GM21786 (cell line): ENCODE results near the gene HEATR5B.
"Not testable (repeated sequence)": the region's sequence is repeated elsewhere in the genome, so short reads cannot be mapped to it uniquely, and the experiment has no call there.

ENCODE experiments used
- ATAC-seq: cut with Tn5 transposase; IDR thresholded peaks from one replicate; pipeline ENCODE4 v1.9.1; 2021; ENCODE audit not compliant: unreplicated experiment

The HEATR5B gene

GRCh38 chr2:36988008-36988407 lies 96.2 kb downstream of the HEATR5B start:
- no peak for ATAC-seq

- ATAC-seq: no peak
Measured at GRCh38 chr2:36982467-36982866, 101.7 kb downstream of the HEATR5B start.

GRCh38 chr2:36981911-36982310 lies 102.3 kb downstream of the HEATR5B start:
- ATAC-seq: no peak

GRCh38 chr2:36979007-36979406 lies 105.2 kb downstream of the HEATR5B start:
- ATAC-seq: not testable (repeated sequence)

- no peak for ATAC-seq
Measured at GRCh38 chr2:36976065-36976464, 108.1 kb downstream of the HEATR5B start.

- no peak for ATAC-seq
Measured at GRCh38 chr2:36975306-36975705, 108.9 kb downstream of the HEATR5B start.

- ATAC-seq: no peak
Measured at GRCh38 chr2:36973320-36973719, 110.9 kb downstream of the HEATR5B start.

GRCh38 chr2:36971990-36972389 lies 112.2 kb downstream of the HEATR5B start:
- ATAC-seq: no peak

- ATAC-seq: no peak
Measured at GRCh38 chr2:36967236-36967876, 116.8 kb downstream of the HEATR5B start.

GRCh38 chr2:36966370-36967235 lies 117.6 kb downstream of the HEATR5B start, which contains the start of gene STRN:
STRN (minus strand) TSS chr2:36966536; CDS start chr2:36966463, 73 bp downstream.
- peak; percentile 96 for ATAC-seq

GRCh38 chr2:36965751-36966369 lies 118.3 kb downstream of the HEATR5B start:
- ATAC-seq: peak; percentile 22

- no peak for ATAC-seq
Measured at GRCh38 chr2:36965206-36965605, 119.0 kb downstream of the HEATR5B start.

- ATAC-seq: no peak
Measured at GRCh38 chr2:36964496-36965058, 119.6 kb downstream of the HEATR5B start.

GRCh38 chr2:36963734-36964133 lies 120.4 kb downstream of the HEATR5B start:
- no peak for ATAC-seq

- no peak for ATAC-seq
Measured at GRCh38 chr2:36963106-36963505, 121.1 kb downstream of the HEATR5B start.

- no peak for ATAC-seq
Measured at GRCh38 chr2:36960773-36961172, 123.4 kb downstream of the HEATR5B start.

- no peak for ATAC-seq
Measured at GRCh38 chr2:36960005-36960675, 124.0 kb downstream of the HEATR5B start.

GRCh38 chr2:36954977-36955607 lies 129.1 kb downstream of the HEATR5B start:
- no peak for ATAC-seq

GRCh38 chr2:36952748-36953197 lies 131.4 kb downstream of the HEATR5B start:
- ATAC-seq: no peak

GRCh38 chr2:36951574-36951973 lies 132.6 kb downstream of the HEATR5B start:
- ATAC-seq: no peak
